ENCODE measurements around the gene PDE6A.
"Not testable (repeated sequence)": the region's sequence is repeated elsewhere in the genome, so short reads cannot be mapped to it uniquely, and the experiment has no call there.

PDE6A gene

GRCh38 chr5:149879593-149879992, 65.0 kb downstream of the PDE6A start:
- not testable (repeated sequence) for H3K36me3 ChIP-seq (ENCODE audit: control insufficient read depth in 2 of 2, insufficient read depth in 2 of 2, low read length in 2 of 2); H3K27me3 ChIP-seq (ENCODE audit: control insufficient read depth in 1 of 2, insufficient read depth in 2 of 2, low read length in 2 of 2); H3K27ac ChIP-seq (ENCODE audit: low read length); H3K4me3 ChIP-seq (ENCODE audit: low read length in 2 of 2); H3K9me3 ChIP-seq (ENCODE audit: control insufficient read depth in 2 of 2, low read length in 2 of 2); H3K4me1 ChIP-seq (ENCODE audit: control insufficient read depth, insufficient read depth, low read length); H3K9ac ChIP-seq (ENCODE audit: low read length in 2 of 2)

- H3K9me3 ChIP-seq (ENCODE audit: control insufficient read depth in 2 of 2, low read length in 2 of 2): no peaks in the 10 kb centered on the region
- no peak overlapping the region for H3K4me3 ChIP-seq (ENCODE audit: low read length in 2 of 2)
- H3K27ac ChIP-seq (ENCODE audit: low read length): no peak overlapping the region
- no peak overlapping the region for H3K9ac ChIP-seq (ENCODE audit: low read length in 2 of 2)
- H3K36me3 ChIP-seq (ENCODE audit: control insufficient read depth in 2 of 2, insufficient read depth in 2 of 2, low read length in 2 of 2): no peaks in the 10 kb centered on the region
- H3K4me1 ChIP-seq (ENCODE audit: control insufficient read depth, insufficient read depth, low read length): no peaks in the 10 kb centered on the region
- H3K27me3 ChIP-seq (ENCODE audit: control insufficient read depth in 1 of 2, insufficient read depth in 2 of 2, low read length in 2 of 2): no peaks in the 10 kb centered on the region
These were observed 66.2 kb downstream of the PDE6A start for GRCh38 chr5:149878371-149878770.

- H3K4me1 ChIP-seq (ENCODE audit: control insufficient read depth, insufficient read depth, low read length): peaks cover 10% of the 10 kb centered on the region
- H3K36me3 ChIP-seq (ENCODE audit: control insufficient read depth in 2 of 2, insufficient read depth in 2 of 2, low read length in 2 of 2): no peaks in the 10 kb centered on the region
- H3K27ac ChIP-seq (ENCODE audit: low read length): no peak overlapping the region
- no peak overlapping the region for H3K4me3 ChIP-seq (ENCODE audit: low read length in 2 of 2)
- H3K9me3 ChIP-seq (ENCODE audit: control insufficient read depth in 2 of 2, low read length in 2 of 2): no peaks in the 10 kb centered on the region
- H3K9ac ChIP-seq (ENCODE audit: low read length in 2 of 2): no peak overlapping the region
- no peaks in the 10 kb centered on the region for H3K27me3 ChIP-seq (ENCODE audit: control insufficient read depth in 1 of 2, insufficient read depth in 2 of 2, low read length in 2 of 2)
These were observed 70.7 kb downstream of the PDE6A start for GRCh38 chr5:149873896-149874295.

GRCh38 chr5:149872351-149873040, 72.1 kb downstream of the PDE6A start:
- H3K9ac ChIP-seq (ENCODE audit: low read length in 2 of 2): no peak overlapping the region
- H3K36me3 ChIP-seq (ENCODE audit: control insufficient read depth in 2 of 2, insufficient read depth in 2 of 2, low read length in 2 of 2): no peaks in the 10 kb centered on the region
- peak overlapping the region; percentile 53 for H3K27ac ChIP-seq (ENCODE audit: low read length)
- H3K4me1 ChIP-seq (ENCODE audit: control insufficient read depth, insufficient read depth, low read length): peaks cover 10% of the 10 kb centered on the region
- no peaks in the 10 kb centered on the region for H3K27me3 ChIP-seq (ENCODE audit: control insufficient read depth in 1 of 2, insufficient read depth in 2 of 2, low read length in 2 of 2)
- no peak overlapping the region for H3K4me3 ChIP-seq (ENCODE audit: low read length in 2 of 2)
- no peaks in the 10 kb centered on the region for H3K9me3 ChIP-seq (ENCODE audit: control insufficient read depth in 2 of 2, low read length in 2 of 2)

GRCh38 chr5:149871471-149871870, 73.1 kb downstream of the PDE6A start:
- H3K4me1 ChIP-seq (ENCODE audit: control insufficient read depth, insufficient read depth, low read length): peaks cover 10% of the 10 kb centered on the region
- H3K9ac ChIP-seq (ENCODE audit: low read length in 2 of 2): no peak overlapping the region
- H3K9me3 ChIP-seq (ENCODE audit: control insufficient read depth in 2 of 2, low read length in 2 of 2): no peaks in the 10 kb centered on the region
- no peak overlapping the region for H3K4me3 ChIP-seq (ENCODE audit: low read length in 2 of 2)
- no peaks in the 10 kb centered on the region for H3K27me3 ChIP-seq (ENCODE audit: control insufficient read depth in 1 of 2, insufficient read depth in 2 of 2, low read length in 2 of 2)
- H3K27ac ChIP-seq (ENCODE audit: low read length): no peak overlapping the region
- no peaks in the 10 kb centered on the region for H3K36me3 ChIP-seq (ENCODE audit: control insufficient read depth in 2 of 2, insufficient read depth in 2 of 2, low read length in 2 of 2)

GRCh38 chr5:149870697-149871096, 73.9 kb downstream of the PDE6A start:
- H3K36me3 ChIP-seq (ENCODE audit: control insufficient read depth in 2 of 2, insufficient read depth in 2 of 2, low read length in 2 of 2): no peaks in the 10 kb centered on the region
- peaks cover 10% of the 10 kb centered on the region for H3K4me1 ChIP-seq (ENCODE audit: control insufficient read depth, insufficient read depth, low read length)
- no peaks in the 10 kb centered on the region for H3K9me3 ChIP-seq (ENCODE audit: control insufficient read depth in 2 of 2, low read length in 2 of 2)
- no peaks in the 10 kb centered on the region for H3K27me3 ChIP-seq (ENCODE audit: control insufficient read depth in 1 of 2, insufficient read depth in 2 of 2, low read length in 2 of 2)
- no peak overlapping the region for H3K4me3 ChIP-seq (ENCODE audit: low read length in 2 of 2)
- H3K9ac ChIP-seq (ENCODE audit: low read length in 2 of 2): no peak overlapping the region
- no peak overlapping the region for H3K27ac ChIP-seq (ENCODE audit: low read length)

- Histone ChIP-seq H3K4me1 (ENCODE audit: control insufficient read depth, insufficient read depth, low read length) (peaks cover 10% of the 10 kb centered on the region), H3K4me3 (ENCODE audit: low read length in 2 of 2) (no peak overlapping the region), H3K9ac (ENCODE audit: low read length in 2 of 2) (no peak overlapping the region), H3K27me3 (ENCODE audit: control insufficient read depth in 1 of 2, insufficient read depth in 2 of 2, low read length in 2 of 2) (no peaks in the 10 kb centered on the region), H3K36me3 (ENCODE audit: control insufficient read depth in 2 of 2, insufficient read depth in 2 of 2, low read length in 2 of 2) (no peaks in the 10 kb centered on the region), H3K9me3 (ENCODE audit: control insufficient read depth in 2 of 2, low read length in 2 of 2) (no peaks in the 10 kb centered on the region), H3K27ac (ENCODE audit: low read length) (no peak overlapping the region)
These were observed 74.4 kb downstream of the PDE6A start for GRCh38 chr5:149870232-149870631.

- H3K9ac ChIP-seq (ENCODE audit: low read length in 2 of 2): no peak overlapping the region
- no peak overlapping the region for H3K4me3 ChIP-seq (ENCODE audit: low read length in 2 of 2)
- H3K36me3 ChIP-seq (ENCODE audit: control insufficient read depth in 2 of 2, insufficient read depth in 2 of 2, low read length in 2 of 2): no peaks in the 10 kb centered on the region
- no peak overlapping the region for H3K27ac ChIP-seq (ENCODE audit: low read length)
- H3K4me1 ChIP-seq (ENCODE audit: control insufficient read depth, insufficient read depth, low read length): peaks cover 10% of the 10 kb centered on the region
- H3K9me3 ChIP-seq (ENCODE audit: control insufficient read depth in 2 of 2, low read length in 2 of 2): no peaks in the 10 kb centered on the region
- no peaks in the 10 kb centered on the region for H3K27me3 ChIP-seq (ENCODE audit: control insufficient read depth in 1 of 2, insufficient read depth in 2 of 2, low read length in 2 of 2)
These were observed 75.2 kb downstream of the PDE6A start for GRCh38 chr5:149869411-149869821.

GRCh38 chr5:149865746-149866145, 78.8 kb downstream of the PDE6A start:
- Histone ChIP-seq H3K27me3 (ENCODE audit: control insufficient read depth in 1 of 2, insufficient read depth in 2 of 2, low read length in 2 of 2) (no peaks in the 10 kb centered on the region), H3K27ac (ENCODE audit: low read length) (no peak overlapping the region), H3K36me3 (ENCODE audit: control insufficient read depth in 2 of 2, insufficient read depth in 2 of 2, low read length in 2 of 2) (no peaks in the 10 kb centered on the region), H3K9me3 (ENCODE audit: control insufficient read depth in 2 of 2, low read length in 2 of 2) (no peaks in the 10 kb centered on the region), H3K4me1 (ENCODE audit: control insufficient read depth, insufficient read depth, low read length) (no peaks in the 10 kb centered on the region), H3K9ac (ENCODE audit: low read length in 2 of 2) (no peak overlapping the region), H3K4me3 (ENCODE audit: low read length in 2 of 2) (no peak overlapping the region)

- Histone ChIP-seq H3K36me3 (ENCODE audit: control insufficient read depth in 2 of 2, insufficient read depth in 2 of 2, low read length in 2 of 2) (no peaks in the 10 kb centered on the region), H3K9me3 (ENCODE audit: control insufficient read depth in 2 of 2, low read length in 2 of 2) (no peaks in the 10 kb centered on the region), H3K4me1 (ENCODE audit: control insufficient read depth, insufficient read depth, low read length) (no peaks in the 10 kb centered on the region), H3K9ac (ENCODE audit: low read length in 2 of 2) (no peak overlapping the region), H3K27ac (ENCODE audit: low read length) (no peak overlapping the region), H3K27me3 (ENCODE audit: control insufficient read depth in 1 of 2, insufficient read depth in 2 of 2, low read length in 2 of 2) (no peaks in the 10 kb centered on the region), H3K4me3 (ENCODE audit: low read length in 2 of 2) (no peak overlapping the region)
These were observed 80.8 kb downstream of the PDE6A start for GRCh38 chr5:149863830-149864229.

- H3K27me3 ChIP-seq (ENCODE audit: control insufficient read depth in 1 of 2, insufficient read depth in 2 of 2, low read length in 2 of 2): no peaks in the 10 kb centered on the region
- H3K4me1 ChIP-seq (ENCODE audit: control insufficient read depth, insufficient read depth, low read length): no peaks in the 10 kb centered on the region
- no peak overlapping the region for H3K4me3 ChIP-seq (ENCODE audit: low read length in 2 of 2)
- H3K27ac ChIP-seq (ENCODE audit: low read length): no peak overlapping the region
- H3K9ac ChIP-seq (ENCODE audit: low read length in 2 of 2): no peak overlapping the region
- H3K36me3 ChIP-seq (ENCODE audit: control insufficient read depth in 2 of 2, insufficient read depth in 2 of 2, low read length in 2 of 2): no peaks in the 10 kb centered on the region
- H3K9me3 ChIP-seq (ENCODE audit: control insufficient read depth in 2 of 2, low read length in 2 of 2): no peaks in the 10 kb centered on the region
These were observed 81.4 kb downstream of the PDE6A start for GRCh38 chr5:149863176-149863575.

All from stomach smooth muscle (tissue), 2 donors.